Measurements from ENCODE around the gene TIPIN.

DNA sequence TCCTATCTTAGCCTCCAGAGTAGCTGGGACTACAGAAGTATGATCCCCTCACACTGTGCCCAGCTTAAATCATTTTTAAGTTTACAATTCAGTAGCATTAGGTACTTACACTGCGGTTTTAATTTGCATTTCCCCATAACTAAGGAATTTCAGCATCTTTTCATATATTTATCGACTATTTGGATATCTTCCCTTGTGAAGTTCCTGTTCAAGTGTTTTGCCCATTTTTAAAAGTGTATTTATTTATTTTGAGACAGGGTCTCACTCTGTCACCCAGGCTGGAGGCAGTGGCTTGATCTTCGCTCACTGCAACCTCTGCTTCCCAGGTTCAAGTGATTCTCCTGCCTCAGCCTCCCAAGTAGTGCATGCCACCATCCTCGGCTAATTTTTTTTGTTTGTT lies 17.7 kb upstream of the TIPIN start:
- TF ChIP-seq, protein P1, sequence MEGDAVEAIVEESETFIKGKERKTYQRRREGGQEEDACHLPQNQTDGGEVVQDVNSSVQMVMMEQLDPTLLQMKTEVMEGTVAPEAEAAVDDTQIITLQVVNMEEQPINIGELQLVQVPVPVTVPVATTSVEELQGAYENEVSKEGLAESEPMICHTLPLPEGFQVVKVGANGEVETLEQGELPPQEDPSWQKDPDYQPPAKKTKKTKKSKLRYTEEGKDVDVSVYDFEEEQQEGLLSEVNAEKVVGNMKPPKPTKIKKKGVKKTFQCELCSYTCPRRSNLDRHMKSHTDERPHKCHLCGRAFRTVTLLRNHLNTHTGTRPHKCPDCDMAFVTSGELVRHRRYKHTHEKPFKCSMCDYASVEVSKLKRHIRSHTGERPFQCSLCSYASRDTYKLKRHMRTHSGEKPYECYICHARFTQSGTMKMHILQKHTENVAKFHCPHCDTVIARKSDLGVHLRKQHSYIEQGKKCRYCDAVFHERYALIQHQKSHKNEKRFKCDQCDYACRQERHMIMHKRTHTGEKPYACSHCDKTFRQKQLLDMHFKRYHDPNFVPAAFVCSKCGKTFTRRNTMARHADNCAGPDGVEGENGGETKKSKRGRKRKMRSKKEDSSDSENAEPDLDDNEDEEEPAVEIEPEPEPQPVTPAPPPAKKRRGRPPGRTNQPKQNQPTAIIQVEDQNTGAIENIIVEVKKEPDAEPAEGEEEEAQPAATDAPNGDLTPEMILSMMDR (IDR thresholded peaks at IDR 0.05; ENCODE audit: poor library complexity, severe bottlenecking) = no peak
- no peak for TF ChIP-seq EZH2 (IDR thresholded peaks at IDR 0.05; ENCODE audit: borderline replicate concordance, insufficient read depth, low read length, poor library complexity, severe bottlenecking)

Data from neural cell (in vitro differentiated cells).